HL-60 (cell line): ENCODE data around the gene GBP5.
A peak's percentile ranks its signal among the peaks of the same experiment; 100 is the strongest.
"Not testable (repeated sequence)": the region's sequence is repeated elsewhere in the genome, so short reads cannot be mapped to it uniquely, and the experiment has no call there.

Experiments
- DNase-seq, 2 experiments: peaks; one replicate each; pipeline ENCODE4 v3.0.0-alpha.2; 2010 to 2020; ENCODE audit warnings: low read depth in 1 of 2, low spot score in 1 of 2
- H3K27ac ChIP-seq: fragments of 250-450 bp; sonication (Bioruptor Pico); replicated peaks from 2 replicates; pipeline ENCODE4 v1.5.1; 2020; ENCODE audit warnings: mild to moderate bottlenecking, moderate library complexity
- H3K27me3 ChIP-seq: fragments of 250-450 bp; sonication (Bioruptor Pico); 2 replicates; pipeline ENCODE4 v1.5.1; 2021; ENCODE audit warnings: mild to moderate bottlenecking, moderate library complexity; ENCODE audit not compliant: insufficient read depth, poor library complexity, severe bottlenecking
- H3K4me3 ChIP-seq: replicated peaks from 2 replicates; pipeline ENCODE4 v1.5.1; 2011; ENCODE audit warnings: mild to moderate bottlenecking, control low read depth, low read length; ENCODE audit not compliant: insufficient read depth
- CTCF ChIP-seq: IDR thresholded peaks from one replicate; pipeline ENCODE4 v1.5.1; 2011; ENCODE audit warnings: low read length, control low read depth, inconsistent platforms; ENCODE audit not compliant: insufficient read depth
- GABPA ChIP-seq: IDR thresholded peaks from 2 replicates; pipeline ENCODE4 v1.6.1; 2012; ENCODE audit warnings: low read depth
- POLR2AphosphoS5 ChIP-seq: IDR thresholded peaks from 2 replicates; pipeline ENCODE4 v1.6.1; 2012; ENCODE audit warnings: low read depth
- SPI1 ChIP-seq: IDR thresholded peaks from 2 replicates; pipeline ENCODE4 v1.6.1; 2012; ENCODE audit warnings: low read depth, mild to moderate bottlenecking, borderline replicate concordance
- TF ChIP-seq, protein P1 (sequence below): IDR thresholded peaks from 2 replicates; pipeline ENCODE4 v1.6.1; 2012; ENCODE audit warnings: low read depth; ENCODE audit not compliant: insufficient replicate concordance

GBP5 gene

DNA sequence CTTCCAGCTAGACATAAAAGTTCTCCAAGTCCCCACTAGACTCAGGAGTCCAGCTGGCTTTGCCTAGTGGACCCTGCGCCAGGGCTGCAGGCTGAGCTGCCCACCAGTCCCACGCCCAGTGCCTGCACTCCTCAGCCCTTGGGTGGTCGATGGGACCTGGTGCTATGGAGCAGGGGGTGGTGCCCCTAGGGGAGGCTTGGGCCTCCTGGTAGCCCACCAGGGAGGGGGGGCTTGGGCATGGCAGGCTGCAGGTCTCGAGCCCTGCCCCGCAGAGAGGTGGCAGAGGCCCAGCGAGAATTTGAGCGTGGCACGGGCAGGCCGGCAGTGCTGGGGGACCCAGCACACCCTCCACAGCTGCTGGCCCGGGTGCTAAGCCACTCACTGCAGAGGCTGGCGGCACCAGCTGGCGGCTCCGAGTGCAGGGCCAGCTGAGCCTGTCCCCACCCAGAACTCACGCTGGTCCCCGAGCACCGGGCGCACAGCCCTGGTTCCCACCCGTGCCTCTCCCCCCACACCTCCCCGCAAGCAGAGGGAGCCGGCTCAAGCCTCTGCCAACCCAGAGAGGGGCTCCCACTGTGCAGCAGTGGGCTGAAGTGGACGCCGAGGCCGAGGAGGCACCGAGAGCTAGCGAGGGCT lies 30.2 kb upstream of the GBP5 start:
- Histone ChIP-seq H3K27me3 (no peaks in the 10 kb centered on the region), H3K27ac (no peak overlapping the region), H3K4me3 (no peak overlapping the region)
- DNase-seq: no peak
- TF ChIP-seq, protein P1, sequence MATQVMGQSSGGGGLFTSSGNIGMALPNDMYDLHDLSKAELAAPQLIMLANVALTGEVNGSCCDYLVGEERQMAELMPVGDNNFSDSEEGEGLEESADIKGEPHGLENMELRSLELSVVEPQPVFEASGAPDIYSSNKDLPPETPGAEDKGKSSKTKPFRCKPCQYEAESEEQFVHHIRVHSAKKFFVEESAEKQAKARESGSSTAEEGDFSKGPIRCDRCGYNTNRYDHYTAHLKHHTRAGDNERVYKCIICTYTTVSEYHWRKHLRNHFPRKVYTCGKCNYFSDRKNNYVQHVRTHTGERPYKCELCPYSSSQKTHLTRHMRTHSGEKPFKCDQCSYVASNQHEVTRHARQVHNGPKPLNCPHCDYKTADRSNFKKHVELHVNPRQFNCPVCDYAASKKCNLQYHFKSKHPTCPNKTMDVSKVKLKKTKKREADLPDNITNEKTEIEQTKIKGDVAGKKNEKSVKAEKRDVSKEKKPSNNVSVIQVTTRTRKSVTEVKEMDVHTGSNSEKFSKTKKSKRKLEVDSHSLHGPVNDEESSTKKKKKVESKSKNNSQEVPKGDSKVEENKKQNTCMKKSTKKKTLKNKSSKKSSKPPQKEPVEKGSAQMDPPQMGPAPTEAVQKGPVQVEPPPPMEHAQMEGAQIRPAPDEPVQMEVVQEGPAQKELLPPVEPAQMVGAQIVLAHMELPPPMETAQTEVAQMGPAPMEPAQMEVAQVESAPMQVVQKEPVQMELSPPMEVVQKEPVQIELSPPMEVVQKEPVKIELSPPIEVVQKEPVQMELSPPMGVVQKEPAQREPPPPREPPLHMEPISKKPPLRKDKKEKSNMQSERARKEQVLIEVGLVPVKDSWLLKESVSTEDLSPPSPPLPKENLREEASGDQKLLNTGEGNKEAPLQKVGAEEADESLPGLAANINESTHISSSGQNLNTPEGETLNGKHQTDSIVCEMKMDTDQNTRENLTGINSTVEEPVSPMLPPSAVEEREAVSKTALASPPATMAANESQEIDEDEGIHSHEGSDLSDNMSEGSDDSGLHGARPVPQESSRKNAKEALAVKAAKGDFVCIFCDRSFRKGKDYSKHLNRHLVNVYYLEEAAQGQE: no peak
- TF ChIP-seq SPI1 (no peak), POLR2AphosphoS5 (no peak), GABPA (no peak), CTCF (no peak)

- H3K4me3 ChIP-seq, H3K27me3 ChIP-seq, H3K27ac ChIP-seq, DNase-seq: not testable (repeated sequence)
Measured at GRCh38 chr1:89299739-89300463, 27.2 kb upstream of the GBP5 start.

DNA sequence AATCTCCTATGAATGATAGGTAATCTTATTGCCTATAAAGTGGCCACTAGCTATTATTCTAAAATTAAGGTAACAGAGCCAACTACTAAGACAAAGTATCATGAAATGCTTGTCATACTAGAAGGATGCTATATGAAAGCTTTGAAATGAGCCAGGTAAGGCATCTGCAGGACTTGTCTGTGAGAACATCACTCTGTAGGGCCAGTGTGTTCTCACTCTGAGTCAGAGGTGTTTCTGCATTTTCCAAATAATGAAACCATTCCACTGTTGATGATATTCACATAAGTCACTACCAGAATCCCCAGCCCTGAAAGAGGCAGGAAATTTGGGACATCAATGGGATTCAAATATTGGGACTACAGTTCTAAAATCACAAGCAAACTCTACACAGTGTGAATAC lies 25.8 kb upstream of the GBP5 start:
- TF ChIP-seq CTCF (no peak), GABPA (no peak), POLR2AphosphoS5 (no peak), SPI1 (no peak)
- TF ChIP-seq, protein P1: no peak
- DNase-seq: no peak
- H3K4me3 ChIP-seq: no peak overlapping the region
- no peak overlapping the region for H3K27ac ChIP-seq
- no peaks in the 10 kb centered on the region for H3K27me3 ChIP-seq

DNA sequence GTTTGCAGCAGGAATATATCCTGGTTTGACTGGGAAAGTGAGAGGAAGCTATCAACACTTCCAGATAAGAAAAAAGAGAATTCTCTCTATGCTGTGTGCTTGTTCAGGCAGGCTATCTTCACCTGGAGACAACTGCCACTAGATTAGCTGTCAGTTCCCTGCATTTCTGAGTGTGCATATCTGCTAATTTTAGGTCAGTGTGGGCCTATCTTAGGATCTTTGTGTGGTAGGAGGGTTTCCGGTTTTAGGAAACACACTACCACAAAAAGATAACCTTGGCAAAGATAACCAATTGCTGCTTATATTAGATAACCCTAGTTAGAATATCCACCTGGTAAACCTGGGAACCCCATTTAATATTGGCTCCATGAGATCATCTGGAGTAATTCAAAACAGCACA lies 22.5 kb upstream of the GBP5 start:
- TF ChIP-seq POLR2AphosphoS5 (no peak), GABPA (no peak), SPI1 (no peak), CTCF (no peak)
- TF ChIP-seq, protein P1: no peak
- Histone ChIP-seq H3K27me3 (no peaks in the 10 kb centered on the region), H3K27ac (no peak overlapping the region), H3K4me3 (no peak overlapping the region)
- peak in 1 of 2 experiments; percentile 13 for DNase-seq
